Measurements from ENCODE around the gene SFTPA2.
"Not testable (repeated sequence)": the region's sequence is repeated elsewhere in the genome, so short reads cannot be mapped to it uniquely, and the experiment has no call there.

The SFTPA2 gene

GRCh38 chr10:79560160-79560709, at the start of gene SFTPA2:
Gene SFTPA2, minus strand, starts transcription at chr10:79560407. Its CDS starts 924 bp downstream, at chr10:79559483.
- H3K4me3 ChIP-seq (ENCODE audit: low read depth, low read length): no peak within 1 kb of the TSS
- no peak for DNase-seq (ENCODE audit: low read depth)
- TF ChIP-seq CTCF (IDR thresholded peaks at IDR 0.05; ENCODE audit: low read depth, low read length, missing control alignments): no peak
- in situ Hi-C loops (cut with HindIII; ENCODE audit: low sequenced_read_pairs): no loop called here

DNA sequence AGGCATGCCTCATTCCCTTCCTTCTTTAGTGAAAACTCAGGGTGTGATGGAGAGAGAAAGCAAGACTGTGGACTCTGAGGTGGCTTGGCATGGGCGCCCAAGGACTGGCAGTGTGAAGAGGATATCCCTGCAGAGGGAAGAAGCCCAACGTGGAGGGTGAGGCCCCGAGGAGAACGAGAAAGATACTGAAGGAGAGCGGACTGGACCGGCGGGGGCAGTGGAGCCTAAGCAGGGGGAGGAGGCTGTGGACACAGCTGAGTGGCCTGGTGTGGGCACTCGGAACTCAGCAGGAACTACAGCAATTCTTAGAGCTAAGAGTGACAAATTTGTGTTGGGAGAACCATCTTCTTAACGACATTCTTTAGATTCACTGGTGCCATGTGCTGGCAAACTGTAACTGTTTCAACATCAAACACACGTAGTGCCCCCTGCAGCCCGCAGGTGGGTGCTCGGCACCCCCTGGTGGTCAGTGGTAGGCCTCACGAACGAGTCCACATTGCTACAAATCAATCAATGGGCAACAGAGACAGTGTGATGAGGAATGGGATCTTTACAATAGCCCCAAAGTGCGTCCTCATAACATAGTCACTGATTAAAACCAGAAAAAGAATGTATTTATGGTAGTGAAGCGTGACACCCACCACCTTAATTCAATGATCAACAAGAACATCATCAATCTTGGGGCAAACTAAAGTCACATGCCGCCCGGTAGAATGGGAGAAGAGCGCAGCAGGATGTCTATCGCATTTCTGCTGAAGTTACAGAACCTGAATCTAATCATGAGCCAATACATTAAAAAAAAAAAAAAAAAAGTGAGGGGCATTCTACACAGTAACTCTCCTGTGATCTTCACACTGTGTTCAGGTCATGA, 48.5 kb upstream of the SFTPA2 start:
- in situ Hi-C loops (cut with HindIII; ENCODE audit: low sequenced_read_pairs): no loop called here
- DNase-seq (ENCODE audit: low read depth): no peak

GRCh38 chr10:79605308-79605707, 45.1 kb upstream of the SFTPA2 start:
- H3K4me3 ChIP-seq (ENCODE audit: low read depth, low read length): no peak overlapping the region
- no peak for TF ChIP-seq CTCF (IDR thresholded peaks at IDR 0.05; ENCODE audit: low read depth, low read length, missing control alignments)
- in situ Hi-C loops (cut with HindIII; ENCODE audit: low sequenced_read_pairs): no loop called here
- DNase-seq (ENCODE audit: low read depth): no peak

More for the DNA sequence above, 48.5 kb upstream of the SFTPA2 start:
- H3K4me3 ChIP-seq (ENCODE audit: low read depth, low read length): no peak overlapping the region
- peak; percentile 63 for TF ChIP-seq CTCF (IDR thresholded peaks at IDR 0.05; ENCODE audit: low read depth, low read length, missing control alignments)

- TF ChIP-seq CTCF (IDR thresholded peaks at IDR 0.05; ENCODE audit: low read depth, low read length, missing control alignments): no peak
- in situ Hi-C loops (cut with HindIII; ENCODE audit: low sequenced_read_pairs): no loop called here
- no peak overlapping the region for H3K4me3 ChIP-seq (ENCODE audit: low read depth, low read length)
- no peak for DNase-seq (ENCODE audit: low read depth)
Observed at GRCh38 chr10:79604294-79604693, 44.1 kb upstream of the SFTPA2 start.

DNA sequence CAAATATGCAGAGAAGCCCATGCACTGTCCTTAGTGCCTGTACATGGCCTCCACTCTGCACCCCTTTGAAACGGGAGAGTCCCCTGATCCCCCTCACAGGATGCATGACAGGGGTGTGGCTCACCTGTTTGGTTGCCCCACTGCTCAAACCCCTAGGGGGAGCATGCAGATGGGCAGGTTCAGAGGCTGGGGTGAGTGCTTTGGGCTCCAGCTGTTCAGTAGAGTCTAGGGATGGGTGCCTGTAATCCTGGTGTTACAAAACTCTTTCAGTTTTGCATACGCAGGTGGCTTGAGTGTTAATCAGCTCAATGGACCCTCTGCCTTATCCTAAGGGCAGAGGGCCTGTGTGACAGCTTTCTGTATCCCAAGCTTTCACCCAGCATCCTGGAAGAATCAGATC, 42.7 kb upstream of the SFTPA2 start:
- DNase-seq (ENCODE audit: low read depth): no peak
- no peak for TF ChIP-seq CTCF (IDR thresholded peaks at IDR 0.05; ENCODE audit: low read depth, low read length, missing control alignments)
- H3K4me3 ChIP-seq (ENCODE audit: low read depth, low read length): no peak overlapping the region
- in situ Hi-C loops (cut with HindIII; ENCODE audit: low sequenced_read_pairs): no loop called here

- in situ Hi-C loops (cut with HindIII; ENCODE audit: low sequenced_read_pairs): no loop called here
- TF ChIP-seq CTCF (IDR thresholded peaks at IDR 0.05; ENCODE audit: low read depth, low read length, missing control alignments): no peak
- H3K4me3 ChIP-seq (ENCODE audit: low read depth, low read length): no peak overlapping the region
- DNase-seq (ENCODE audit: low read depth): no peak
Observed at GRCh38 chr10:79601939-79602338, 41.7 kb upstream of the SFTPA2 start.

DNA sequence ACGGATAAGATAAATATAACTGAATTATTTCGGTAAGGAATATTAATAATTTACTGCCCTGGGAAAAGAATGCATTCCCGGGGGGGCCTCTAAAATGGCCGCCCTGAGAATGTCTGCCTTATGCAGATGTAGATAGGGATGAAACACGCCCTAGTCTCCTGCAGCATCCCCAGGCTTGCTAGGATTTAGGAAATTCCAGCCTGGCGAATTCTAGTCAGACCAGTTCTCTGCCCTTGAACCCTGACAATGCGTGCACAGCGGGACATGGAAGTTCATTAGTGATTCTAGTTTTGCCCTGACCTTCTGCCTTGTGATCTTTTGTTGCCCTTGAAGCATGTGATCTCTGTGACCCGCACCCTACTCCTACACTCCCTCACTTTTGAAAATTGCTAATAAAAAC, 39.4 kb upstream of the SFTPA2 start:
- H3K4me3 ChIP-seq (ENCODE audit: low read depth, low read length); DNase-seq (ENCODE audit: low read depth); in situ Hi-C loops (cut with HindIII; ENCODE audit: low sequenced_read_pairs): not testable (repeated sequence)
